Endothelial cell of umbilical vein (primary cell): ENCODE measurements around the gene TRRAP. TPM values are rescaled to one million over a fixed set of nuclear protein-coding genes. Genes with fewer than 3 reads are reported as not detected.

Source experiments
- BruUV-seq: library from RNA; stranded (reverse); fragments of 400-500 nt; replicated peaks from 2 replicates; lab custom pipeline; 2021; lab: Mats Ljungman, UMichigan
- CTCF ChIA-PET: fragments of 300-600, 350-600 bp; sonication (Branson Sonifier 250); formaldehyde crosslinking; loops from one replicate; lab custom pipeline; 2021; ENCODE audit warnings: antibody characterized with exemption, inconsistent platforms; lab: Charles Lee
- POLR2A ChIA-PET: fragments of 300-600, 350-600 bp; sonication (Branson Sonifier 250); formaldehyde crosslinking; loops from one replicate; lab custom pipeline; 2021; ENCODE audit warnings: antibody characterized with exemption, inconsistent platforms; lab: Charles Lee
- DNase-seq: peaks from one replicate; pipeline ENCODE4 v3.0.0-alpha.2; 2011; ENCODE audit warnings: low read depth, low spot score
- FAIRE-seq: peaks from 2 replicates; lab custom pipeline; 2011; peaks lifted over from hg19 to GRCh38; lab: Jason Lieb, UNC
- H2AFZ ChIP-seq: 2 replicates; pipeline ENCODE4 v1.6.0; 2012; ENCODE audit warnings: low read depth, low read length, control low read depth, inconsistent platforms
- H3K27ac ChIP-seq: 2 replicates; pipeline ENCODE4 v1.5.1; 2011; ENCODE audit warnings: low read depth, mild to moderate bottlenecking, control low read depth, low read length, moderate library complexity; ENCODE audit not compliant: insufficient read depth
- H3K27me3 ChIP-seq, 2 experiments: 2 replicates each; pipeline versions ENCODE4 v1.6.0 to v1.6.1; 2011; ENCODE audit warnings: low read length in 2 of 2, mixed read lengths in 1 of 2; ENCODE audit not compliant: control insufficient read depth in 2 of 2, insufficient read depth in 2 of 2
- H3K36me3 ChIP-seq, 2 experiments: 2 replicates in 1 of 2; 3 replicates in 1 of 2; pipeline ENCODE4 v1.5.1; 2011; ENCODE audit warnings: low read length in 2 of 2, mild to moderate bottlenecking in 1 of 2, moderate library complexity in 1 of 2; ENCODE audit not compliant: control insufficient read depth in 2 of 2, insufficient read depth in 2 of 2; ENCODE audit errors: extremely low read depth in 1 of 2
- H3K4me1 ChIP-seq: 3 replicates; pipeline ENCODE4 v1.5.1; 2011; ENCODE audit warnings: mild to moderate bottlenecking, low read length; ENCODE audit not compliant: control insufficient read depth, insufficient read depth; ENCODE audit errors: extremely low read depth
- H3K4me2 ChIP-seq: 2 replicates; pipeline ENCODE4 v1.6.1; 2011; ENCODE audit warnings: low read length, control low read depth, mixed read lengths; ENCODE audit not compliant: insufficient read depth
- H3K4me3 ChIP-seq, 3 experiments: fragments of 200-600 bp in 1 of 3; sonication (generic), shearing (Covaris generic) in 1 of 3; replicated peaks in 1 of 3; 2 replicates each; pipeline ENCODE4 v1.5.1; 2011 to 2016; ENCODE audit warnings: control low read depth in 3 of 3, low read length in 3 of 3, mild to moderate bottlenecking in 2 of 3, inconsistent platforms in 1 of 3, low read depth in 1 of 3, moderate library complexity in 1 of 3; ENCODE audit not compliant: insufficient read depth in 1 of 3
- H3K79me2 ChIP-seq: 2 replicates; pipeline ENCODE4 v1.6.0; 2012; ENCODE audit warnings: low read length, inconsistent platforms; ENCODE audit not compliant: control insufficient read depth, insufficient read depth
- H3K9ac ChIP-seq: replicated peaks from 2 replicates; pipeline ENCODE3; 2011; ENCODE audit warnings: low read length, control low read depth; ENCODE audit not compliant: insufficient read depth; ENCODE audit errors: extremely low read depth
- H3K9me1 ChIP-seq: replicated peaks from 3 replicates; pipeline ENCODE4 v1.6.0; 2011; ENCODE audit warnings: mild to moderate bottlenecking, low read length; ENCODE audit not compliant: control insufficient read depth, insufficient read depth; ENCODE audit errors: extremely low read depth
- H3K9me3 ChIP-seq: replicated peaks from 2 replicates; pipeline ENCODE4 v1.5.1; 2012; ENCODE audit warnings: low read length, inconsistent platforms; ENCODE audit not compliant: control insufficient read depth, insufficient read depth
- H4K20me1 ChIP-seq: replicated peaks from 2 replicates; pipeline ENCODE3; 2011; ENCODE audit warnings: mild to moderate bottlenecking, low read length; ENCODE audit not compliant: control insufficient read depth, insufficient read depth; ENCODE audit errors: extremely low read depth
- EZH2 ChIP-seq: IDR thresholded peaks from 2 replicates; pipeline ENCODE4 v1.6.1; 2012; ENCODE audit warnings: borderline replicate concordance, low read depth, mild to moderate bottlenecking, moderate library complexity, low read length, inconsistent platforms; ENCODE audit not compliant: severe bottlenecking
- FOS ChIP-seq: IDR thresholded peaks from 2 replicates; pipeline ENCODE4 v1.6.1; 2011; ENCODE audit warnings: mild to moderate bottlenecking, low read length, moderate library complexity, borderline replicate concordance; ENCODE audit not compliant: insufficient read depth
- GATA2 ChIP-seq: IDR thresholded peaks from 2 replicates; pipeline ENCODE4 v1.7.0; 2011; ENCODE audit warnings: low read depth, mild to moderate bottlenecking, moderate library complexity, mixed read lengths, low read length; ENCODE audit not compliant: insufficient read length, insufficient read depth
- JUN ChIP-seq: IDR thresholded peaks from 2 replicates; pipeline ENCODE4 v1.6.1; 2011; ENCODE audit warnings: borderline replicate concordance, low read depth; ENCODE audit not compliant: insufficient read length, insufficient read depth
- MAX ChIP-seq: IDR thresholded peaks from 2 replicates; pipeline ENCODE4 v1.6.1; 2011; ENCODE audit not compliant: insufficient read depth, insufficient read length
- MYC ChIP-seq: IDR thresholded peaks from one replicate; pipeline ENCODE4 v1.6.1; 2011; ENCODE audit warnings: mild to moderate bottlenecking, low read depth, low read length
- POLR2A ChIP-seq: IDR thresholded peaks from 2 replicates; pipeline ENCODE4 v1.6.1; 2012; ENCODE audit warnings: low read depth, mild to moderate bottlenecking, control low read depth, low read length
- POLR2AphosphoS5 ChIP-seq: IDR thresholded peaks from 2 replicates; pipeline ENCODE4 v1.6.1; 2012; ENCODE audit warnings: low read depth, mild to moderate bottlenecking, control low read depth, low read length, moderate library complexity; ENCODE audit not compliant: insufficient read depth
- dilution Hi-C: fragments of 300-500 bp; cut with MboI; formaldehyde crosslinking; loops from one replicate; pipeline ENCODE4 v1.15.0; 2019; ENCODE audit warnings: low sequenced_read_pairs; ENCODE audit not compliant: extremely low pct_ligation_motif_present
- intact Hi-C: fragments of 100-400 bp; cut with micrococcal nuclease; formaldehyde crosslinking; loops from one replicate; pipeline ENCODE4 v1.10.0; 2022
- polyA plus RNA-seq, 4 experiments: library from polyadenylated mRNA; depleted of rRNA in 3 of 4; stranded (reverse) in 3 of 4; unstranded in 1 of 4; fragments of >200 nt; gene quantifications; 2 replicates each; pipeline versions ENCODE4 v1.2.1 to v1.2.3, GENCODE V29; 2011 to 2012; ENCODE audit warnings: missing spikeins in 1 of 4
- total RNA-seq: library from RNA; stranded (reverse); gene quantifications from 2 replicates; pipeline ENCODE4 v1.2.3, GENCODE V29; 2021
- TF ChIP-seq, protein P1 (sequence below), 2 donors: IDR thresholded peaks; 1 replicate in 1 of 2; 2 replicates in 1 of 2; pipeline ENCODE4 v1.5.1; 2011; ENCODE audit warnings: low read length in 2 of 2, mild to moderate bottlenecking in 2 of 2, moderate library complexity in 2 of 2, control low read depth in 1 of 2, inconsistent platforms in 1 of 2, low read depth in 1 of 2; ENCODE audit not compliant: insufficient read depth in 1 of 2; ENCODE audit errors: extremely low read depth in 1 of 2

Gene TRRAP
- total and polyA plus RNA-seq, 2 donors (not counting 3 experiments of a cell fraction or from before 2014, with no cell fraction given), result 21.8 to 45.8 TPM

DNA sequence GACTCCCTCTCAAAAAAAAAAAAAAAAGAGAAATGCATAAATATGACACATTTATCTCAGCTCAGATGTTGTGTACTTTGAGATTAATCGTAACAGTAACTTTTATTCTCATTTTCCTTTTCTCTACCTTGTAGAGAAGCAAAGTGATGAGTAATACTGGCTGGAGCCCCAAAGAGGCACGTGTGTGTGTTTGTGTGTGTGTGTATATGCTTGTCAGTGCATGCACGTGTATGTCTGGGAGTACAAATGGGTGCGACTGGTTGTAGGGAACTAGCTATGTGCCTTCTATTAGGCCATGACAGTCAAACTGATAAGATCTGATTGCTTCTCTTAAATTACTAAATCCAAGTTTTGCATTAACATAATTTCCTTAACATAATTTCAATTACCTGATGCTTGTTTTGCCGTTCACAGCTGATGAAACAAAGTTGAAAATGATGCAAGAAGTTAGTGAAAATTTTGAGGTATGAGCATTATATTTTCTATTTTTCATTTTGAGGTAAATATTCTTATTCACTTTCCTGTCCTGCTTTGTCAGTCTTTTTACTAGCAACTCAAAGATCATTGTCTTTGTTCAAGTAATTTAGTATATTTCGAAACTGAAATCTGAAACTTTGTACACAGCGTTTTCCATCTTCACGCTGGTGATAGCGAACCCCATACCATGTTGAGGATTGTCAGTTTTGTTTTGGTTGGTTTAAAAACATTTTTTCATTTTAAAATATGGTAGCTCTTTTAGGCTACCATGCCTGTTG lies 3.4 kb downstream of the TRRAP start:
- ChIA-PET CTCF (interaction anchor here (1.2 kb wide), 1 partner anchor 10 kb away, joined by 4 read pairs; no protein-coding TSS in a partner anchor), POLR2A (no interaction called here)
- no peak for TF ChIP-seq FOS
- no peak for TF ChIP-seq MAX
- TF ChIP-seq MYC, result no peak
- TF ChIP-seq POLR2AphosphoS5, result no peak
- TF ChIP-seq, protein P1, sequence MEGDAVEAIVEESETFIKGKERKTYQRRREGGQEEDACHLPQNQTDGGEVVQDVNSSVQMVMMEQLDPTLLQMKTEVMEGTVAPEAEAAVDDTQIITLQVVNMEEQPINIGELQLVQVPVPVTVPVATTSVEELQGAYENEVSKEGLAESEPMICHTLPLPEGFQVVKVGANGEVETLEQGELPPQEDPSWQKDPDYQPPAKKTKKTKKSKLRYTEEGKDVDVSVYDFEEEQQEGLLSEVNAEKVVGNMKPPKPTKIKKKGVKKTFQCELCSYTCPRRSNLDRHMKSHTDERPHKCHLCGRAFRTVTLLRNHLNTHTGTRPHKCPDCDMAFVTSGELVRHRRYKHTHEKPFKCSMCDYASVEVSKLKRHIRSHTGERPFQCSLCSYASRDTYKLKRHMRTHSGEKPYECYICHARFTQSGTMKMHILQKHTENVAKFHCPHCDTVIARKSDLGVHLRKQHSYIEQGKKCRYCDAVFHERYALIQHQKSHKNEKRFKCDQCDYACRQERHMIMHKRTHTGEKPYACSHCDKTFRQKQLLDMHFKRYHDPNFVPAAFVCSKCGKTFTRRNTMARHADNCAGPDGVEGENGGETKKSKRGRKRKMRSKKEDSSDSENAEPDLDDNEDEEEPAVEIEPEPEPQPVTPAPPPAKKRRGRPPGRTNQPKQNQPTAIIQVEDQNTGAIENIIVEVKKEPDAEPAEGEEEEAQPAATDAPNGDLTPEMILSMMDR (IDR thresholded peaks at IDR 0.05; ENCODE audit: extremely low read depth in 1 of 2, insufficient read depth in 1 of 2, low read depth in 1 of 2, low read length in 2 of 2), result no peak
- TF ChIP-seq GATA2, result no peak
- TF ChIP-seq EZH2, result no peak
- no peak for TF ChIP-seq JUN
- TF ChIP-seq POLR2A, result no peak
- Histone ChIP-seq H3K27ac (no peak overlapping the region), H3K9ac (no peak overlapping the region), H3K4me1 (peaks cover 8% of the 10 kb centered on the region), H3K79me2 (peaks cover 39% of the 10 kb centered on the region), H3K36me3 (peaks cover 9 to 11% of the 10 kb centered on the region in 2 experiments), H3K27me3 (no peaks in the 10 kb centered on the region), H4K20me1 (peaks cover 2% of the 10 kb centered on the region), H3K9me3 (no peaks in the 10 kb centered on the region), H3K4me2 (no peak overlapping the region), H2AFZ (no peak overlapping the region), H3K4me3 (no peak overlapping the region), H3K9me1 (no peaks in the 10 kb centered on the region)
- DNase-seq (no peak), FAIRE-seq (no peak)
- BruUV-seq, result no TSS peak
- intact Hi-C loops, result no loop called here
- dilution Hi-C loops, result no loop called here
